Measurements from ENCODE around the gene PALD1. TPM values are rescaled to one million over a fixed set of nuclear protein-coding genes. Genes with fewer than 3 reads are reported as not detected.

PALD1 gene
- total and polyA plus RNA-seq, 2 donors (not counting 1 experiment from before 2014, with no cell fraction given), result 0.09 to 0.33 TPM

GRCh38 chr10:70455213-70455630 lies 23.3 kb upstream of the PALD1 start:
- no peak overlapping the region for H2AFZ ChIP-seq (ENCODE audit: low read length)
- no peaks in the 10 kb centered on the region for H3K79me2 ChIP-seq (ENCODE audit: control insufficient read depth, insufficient read depth, low read length)
- peaks cover 2% of the 10 kb centered on the region for H3K4me1 ChIP-seq (ENCODE audit: control insufficient read depth, extremely low read depth, insufficient read depth, low read length)
- H3K9ac ChIP-seq (ENCODE audit: insufficient read depth, low read length), result no peak overlapping the region
- no peak overlapping the region for H3K4me2 ChIP-seq (ENCODE audit: extremely low read depth, insufficient read depth, low read length)
- no peak overlapping the region for H3K27ac ChIP-seq (ENCODE audit: insufficient read depth, low read length)
- TF ChIP-seq CTCF (conservative IDR thresholded peaks at IDR 0.05 in 1 of 2, IDR thresholded peaks at IDR 0.05 in 1 of 2; ENCODE audit: low read depth in 1 of 2, low read length in 2 of 2) (no peak), EZH2 (IDR thresholded peaks at IDR 0.05; ENCODE audit: low read length, missing control alignments) (no peak)
- no peaks in the 10 kb centered on the region for H3K9me3 ChIP-seq (ENCODE audit: control insufficient read depth, insufficient read depth, low read depth, low read length)
- no peak overlapping the region for H3K4me3 ChIP-seq (replicated peaks in 1 of 4; ENCODE audit: control extremely low read depth in 1 of 4, insufficient read depth in 1 of 4, low read depth in 3 of 4, low read length in 4 of 4)
- no peak for DNase-seq (ENCODE audit: low read depth in 2 of 2)
- H4K20me1 ChIP-seq (ENCODE audit: control insufficient read depth, extremely low read depth, insufficient read depth, low read length), result no peaks in the 10 kb centered on the region
- H3K27me3 ChIP-seq (ENCODE audit: control insufficient read depth, insufficient read depth, low read length), result peaks cover 2% of the 10 kb centered on the region
- no peaks in the 10 kb centered on the region for H3K36me3 ChIP-seq (ENCODE audit: control insufficient read depth, insufficient read depth, low read length)

DNA sequence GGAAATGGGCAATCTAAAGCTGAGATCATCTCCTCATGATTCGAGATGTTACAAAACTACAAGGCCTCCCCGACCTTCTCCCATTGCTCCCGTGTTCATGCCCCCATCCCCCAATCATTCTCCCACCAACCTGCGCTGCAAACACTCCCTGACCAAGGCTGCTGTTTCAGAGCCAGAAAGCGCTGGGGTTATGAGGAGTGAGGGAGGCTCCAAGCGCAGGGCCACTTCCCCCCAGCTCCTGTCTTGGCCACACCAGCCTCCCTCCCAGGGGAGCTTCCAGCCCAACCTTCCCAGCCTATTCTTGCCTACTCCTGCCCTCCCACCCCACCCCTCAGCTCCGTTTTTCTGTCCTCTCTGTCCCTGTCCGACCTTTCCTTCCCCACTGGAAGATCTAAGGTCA lies 22.4 kb upstream of the PALD1 start:
- peaks cover 2% of the 10 kb centered on the region for H3K4me1 ChIP-seq (ENCODE audit: control insufficient read depth, extremely low read depth, insufficient read depth, low read length)
- TF ChIP-seq EZH2 (IDR thresholded peaks at IDR 0.05; ENCODE audit: low read length, missing control alignments) (no peak), CTCF (conservative IDR thresholded peaks at IDR 0.05 in 1 of 2, IDR thresholded peaks at IDR 0.05 in 1 of 2; ENCODE audit: low read depth in 1 of 2, low read length in 2 of 2) (no peak)
- no peak overlapping the region for H3K4me2 ChIP-seq (ENCODE audit: extremely low read depth, insufficient read depth, low read length)
- no peaks in the 10 kb centered on the region for H3K27me3 ChIP-seq (ENCODE audit: control insufficient read depth, insufficient read depth, low read length)
- H3K36me3 ChIP-seq (ENCODE audit: control insufficient read depth, insufficient read depth, low read length), result no peaks in the 10 kb centered on the region
- H2AFZ ChIP-seq (ENCODE audit: low read length), result no peak overlapping the region
- H4K20me1 ChIP-seq (ENCODE audit: control insufficient read depth, extremely low read depth, insufficient read depth, low read length), result no peaks in the 10 kb centered on the region
- no peak overlapping the region for H3K9ac ChIP-seq (ENCODE audit: insufficient read depth, low read length)
- no peaks in the 10 kb centered on the region for H3K79me2 ChIP-seq (ENCODE audit: control insufficient read depth, insufficient read depth, low read length)
- DNase-seq (ENCODE audit: low read depth in 2 of 2), result no peak
- H3K4me3 ChIP-seq (replicated peaks in 1 of 4; ENCODE audit: control extremely low read depth in 1 of 4, insufficient read depth in 1 of 4, low read depth in 3 of 4, low read length in 4 of 4), result no peak overlapping the region
- H3K9me3 ChIP-seq (ENCODE audit: control insufficient read depth, insufficient read depth, low read depth, low read length), result no peaks in the 10 kb centered on the region
- H3K27ac ChIP-seq (ENCODE audit: insufficient read depth, low read length), result no peak overlapping the region

DNA sequence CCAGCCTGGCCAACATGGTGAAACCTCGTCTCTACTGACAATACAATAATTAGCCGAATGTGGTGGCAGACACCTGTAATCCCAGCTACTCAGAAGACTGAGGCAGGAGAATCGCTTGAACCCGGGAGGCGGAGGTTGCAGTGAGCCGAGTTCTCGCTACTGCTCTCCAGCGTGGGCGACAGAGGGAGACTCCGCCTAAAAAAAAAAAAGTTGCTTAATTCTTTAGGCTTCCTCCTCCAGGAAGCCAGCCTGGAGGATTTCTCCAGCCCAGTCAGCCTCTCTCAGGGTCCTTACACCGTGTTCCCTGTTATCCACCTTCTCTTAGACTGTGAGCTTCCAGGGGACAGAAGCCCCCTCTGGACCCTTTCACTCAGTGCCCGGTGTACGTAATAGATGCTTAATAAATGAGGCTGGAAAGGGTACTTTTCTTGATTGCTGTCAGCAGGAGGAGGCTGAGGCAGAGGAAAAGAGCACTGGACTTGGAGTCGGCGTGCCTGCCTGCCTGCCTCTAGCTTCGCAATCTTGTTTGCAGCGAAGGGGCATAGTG lies 20.7 kb upstream of the PALD1 start:
- Histone ChIP-seq H3K4me1 (ENCODE audit: control insufficient read depth, extremely low read depth, insufficient read depth, low read length) (peaks cover 2% of the 10 kb centered on the region), H3K4me3 (replicated peaks in 1 of 4; ENCODE audit: control extremely low read depth in 1 of 4, insufficient read depth in 1 of 4, low read depth in 3 of 4, low read length in 4 of 4) (peak overlapping the region in 1 of 4 experiments; percentile 22), H3K9ac (ENCODE audit: insufficient read depth, low read length) (peak overlapping the region; percentile 30), H3K27ac (ENCODE audit: insufficient read depth, low read length) (no peak overlapping the region), H3K27me3 (ENCODE audit: control insufficient read depth, insufficient read depth, low read length) (no peaks in the 10 kb centered on the region), H3K9me3 (ENCODE audit: control insufficient read depth, insufficient read depth, low read depth, low read length) (no peaks in the 10 kb centered on the region), H4K20me1 (ENCODE audit: control insufficient read depth, extremely low read depth, insufficient read depth, low read length) (no peaks in the 10 kb centered on the region), H3K79me2 (ENCODE audit: control insufficient read depth, insufficient read depth, low read length) (no peaks in the 10 kb centered on the region), H2AFZ (ENCODE audit: low read length) (no peak overlapping the region), H3K4me2 (ENCODE audit: extremely low read depth, insufficient read depth, low read length) (peak overlapping the region; percentile 59), H3K36me3 (ENCODE audit: control insufficient read depth, insufficient read depth, low read length) (no peaks in the 10 kb centered on the region)
- TF ChIP-seq EZH2 (IDR thresholded peaks at IDR 0.05; ENCODE audit: low read length, missing control alignments) (no peak), CTCF (conservative IDR thresholded peaks at IDR 0.05 in 1 of 2, IDR thresholded peaks at IDR 0.05 in 1 of 2; ENCODE audit: low read depth in 1 of 2, low read length in 2 of 2) (peak in 1 of 2 donors; percentile 0)
- no peak for DNase-seq (ENCODE audit: low read depth in 2 of 2)

Measured in fibroblast of lung (primary cell).